Measurements from ENCODE around the gene POU2AF3. TPM values are rescaled to one million over a fixed set of nuclear protein-coding genes. Genes with fewer than 3 reads are reported as not detected.

POU2AF3 gene
- total and polyA plus RNA-seq, 2 donors (not counting 1 experiment from before 2014, with no cell fraction given) = 0.51 to 2.1 TPM

DNA sequence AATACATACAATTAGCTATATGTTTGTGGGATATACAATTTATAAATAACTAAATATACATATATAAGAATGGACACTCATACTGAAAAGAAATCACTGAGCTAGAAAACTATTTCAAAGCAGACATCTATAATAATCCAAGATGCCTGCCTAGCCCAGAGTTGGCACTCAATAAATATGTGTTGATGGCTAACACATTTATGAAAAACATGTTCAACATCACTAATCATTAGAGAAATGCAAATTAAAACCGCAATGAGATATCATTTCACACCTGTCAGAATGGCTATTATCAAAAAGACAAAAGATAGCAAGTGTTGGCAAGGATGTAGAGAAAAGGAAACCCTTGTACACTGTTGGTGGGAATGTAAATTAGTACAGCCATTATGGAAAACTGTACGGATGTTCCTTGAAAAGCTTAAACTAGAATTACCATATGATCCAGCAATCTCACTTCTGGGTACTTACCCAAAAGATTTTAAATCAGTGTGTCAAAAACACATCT is 50.9 kb downstream of the POU2AF3 start:
- Histone ChIP-seq H3K4me2 (replicated peaks; ENCODE audit: low read depth, low read length, poor library complexity, severe bottlenecking) (no peak overlapping the region), H3K27me3 (replicated peaks in 1 of 4; ENCODE audit: control extremely low read depth in 1 of 4, control insufficient read depth in 3 of 4, insufficient read depth in 4 of 4, low read length in 3 of 4) (no peaks in the 10 kb centered on the region), H2AFZ (ENCODE audit: insufficient read depth, low read depth, low read length, poor library complexity, severe bottlenecking) (no peak overlapping the region), H3K27ac (ENCODE audit: low read length in 2 of 2) (peak overlapping the region in 1 of 2 donors; percentile 51), H3K9ac (ENCODE audit: low read length) (no peak overlapping the region), H3K4me1 (ENCODE audit: control insufficient read depth in 2 of 2, insufficient read depth in 2 of 2, low read length in 2 of 2) (peaks cover 12 to 15% of the 10 kb centered on the region in 2 donors), H3K79me2 (ENCODE audit: control insufficient read depth, insufficient read depth, low read length) (no peaks in the 10 kb centered on the region), H3K9me3 (ENCODE audit: control extremely low read depth in 1 of 3, control insufficient read depth in 2 of 3, insufficient read depth in 1 of 3, low read length in 2 of 3) (peaks cover 0 to 1% (median 0%) of the 10 kb centered on the region in 3 donors), H3K4me3 (ENCODE audit: control extremely low read depth in 1 of 5, extremely low read depth in 1 of 5, insufficient read depth in 1 of 5, low read depth in 2 of 5, low read length in 4 of 5) (no peak overlapping the region), H3K36me3 (replicated peaks in 1 of 2; ENCODE audit: control extremely low read depth in 1 of 2, control insufficient read depth in 1 of 2, extremely low read depth in 1 of 2, insufficient read depth in 2 of 2, low read length in 1 of 2) (peaks cover 1 to 32% of the 10 kb centered on the region in 2 experiments), H4K20me1 (ENCODE audit: control insufficient read depth, insufficient read depth, low read length, poor library complexity, severe bottlenecking) (peaks cover 13% of the 10 kb centered on the region)
- H3K4me1 Mint-ChIP-seq = peaks cover 67% of the 10 kb centered on the region
- peak overlapping the region; percentile 51 for H3K27ac Mint-ChIP-seq
- no peak for DNase-seq
- peak; percentile 17 for ATAC-seq (ENCODE audit: low read depth)
- POLR2A ChIA-PET = interaction anchor here (0.6 to 1.3 kb wide), 3 partner anchors 19 to 69 kb away, joined by 3 to 4 read pairs (median 3); partner anchors contain the start of gene POU2AF1
- no peaks in the 10 kb centered on the region for H3K27me3 Mint-ChIP-seq
- no peak for TF ChIP-seq EZH2 (IDR thresholded peaks at IDR 0.05; ENCODE audit: borderline replicate concordance, insufficient read depth, low read depth, low read length, poor library complexity, severe bottlenecking)
- TF ChIP-seq, protein P1, sequence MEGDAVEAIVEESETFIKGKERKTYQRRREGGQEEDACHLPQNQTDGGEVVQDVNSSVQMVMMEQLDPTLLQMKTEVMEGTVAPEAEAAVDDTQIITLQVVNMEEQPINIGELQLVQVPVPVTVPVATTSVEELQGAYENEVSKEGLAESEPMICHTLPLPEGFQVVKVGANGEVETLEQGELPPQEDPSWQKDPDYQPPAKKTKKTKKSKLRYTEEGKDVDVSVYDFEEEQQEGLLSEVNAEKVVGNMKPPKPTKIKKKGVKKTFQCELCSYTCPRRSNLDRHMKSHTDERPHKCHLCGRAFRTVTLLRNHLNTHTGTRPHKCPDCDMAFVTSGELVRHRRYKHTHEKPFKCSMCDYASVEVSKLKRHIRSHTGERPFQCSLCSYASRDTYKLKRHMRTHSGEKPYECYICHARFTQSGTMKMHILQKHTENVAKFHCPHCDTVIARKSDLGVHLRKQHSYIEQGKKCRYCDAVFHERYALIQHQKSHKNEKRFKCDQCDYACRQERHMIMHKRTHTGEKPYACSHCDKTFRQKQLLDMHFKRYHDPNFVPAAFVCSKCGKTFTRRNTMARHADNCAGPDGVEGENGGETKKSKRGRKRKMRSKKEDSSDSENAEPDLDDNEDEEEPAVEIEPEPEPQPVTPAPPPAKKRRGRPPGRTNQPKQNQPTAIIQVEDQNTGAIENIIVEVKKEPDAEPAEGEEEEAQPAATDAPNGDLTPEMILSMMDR (IDR thresholded peaks at IDR 0.05) = no peak
- H3K9me3 Mint-ChIP-seq (ENCODE audit: insufficient read depth) = no peaks in the 10 kb centered on the region
- no CpG with 5 or more reads among the region's 2 CpGs for WGBS (ENCODE audit: insufficient coverage)
- CTCF ChIA-PET = interaction anchor here (0.6 to 32.5 kb wide), 4 partner anchors 29 to 97 kb away, joined by 3 to 922 read pairs (median 6); no protein-coding TSS in a partner anchor
- intact Hi-C loops (cut with micrococcal nuclease) = loop anchor here (5.0 kb wide), 3 partner anchors 38 to 57 kb away; no protein-coding TSS in a partner anchor
- H3K4me3 Mint-ChIP-seq = no peak overlapping the region

DNA sequence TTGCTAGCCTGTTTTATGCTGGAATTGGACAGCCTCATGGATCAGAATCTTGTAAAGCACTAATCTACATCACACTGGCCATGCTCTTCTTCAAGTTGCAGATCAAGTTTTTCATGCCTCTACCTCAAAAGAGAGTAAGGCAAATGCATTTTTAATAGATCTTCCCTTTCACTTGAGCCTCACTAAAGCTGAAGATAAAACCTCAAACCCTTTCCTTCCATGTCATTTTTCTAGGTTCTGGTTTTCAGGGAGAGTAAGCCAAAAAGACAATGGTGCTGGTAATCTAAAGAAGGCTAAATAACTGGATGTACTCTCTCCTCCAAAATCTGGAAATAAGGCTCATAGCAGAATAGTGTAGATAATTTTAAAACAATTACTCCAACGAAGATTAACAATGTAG is 52.5 kb downstream of the POU2AF3 start:
- Mint-ChIP-seq H3K4me1 (peaks cover 68% of the 10 kb centered on the region), H3K4me3 (no peak overlapping the region)
- CTCF ChIA-PET = interaction anchor here (0.8 to 32.5 kb wide), 5 partner anchors 8 to 68 kb away, joined by 3 to 922 read pairs (median 3); no protein-coding TSS in a partner anchor

More for the DNA sequence above, 52.5 kb downstream of the POU2AF3 start:
- Histone ChIP-seq H3K4me3 (ENCODE audit: control extremely low read depth in 1 of 5, extremely low read depth in 1 of 5, insufficient read depth in 1 of 5, low read depth in 2 of 5, low read length in 4 of 5) (no peak overlapping the region), H3K4me2 (replicated peaks; ENCODE audit: low read depth, low read length, poor library complexity, severe bottlenecking) (no peak overlapping the region), H4K20me1 (ENCODE audit: control insufficient read depth, insufficient read depth, low read length, poor library complexity, severe bottlenecking) (peaks cover 27% of the 10 kb centered on the region), H3K9me3 (ENCODE audit: control extremely low read depth in 1 of 3, control insufficient read depth in 2 of 3, insufficient read depth in 1 of 3, low read length in 2 of 3) (peaks cover 0 to 5% (median 0%) of the 10 kb centered on the region in 3 donors), H3K36me3 (replicated peaks in 1 of 2; ENCODE audit: control extremely low read depth in 1 of 2, control insufficient read depth in 1 of 2, extremely low read depth in 1 of 2, insufficient read depth in 2 of 2, low read length in 1 of 2) (peaks cover 1 to 48% of the 10 kb centered on the region in 2 experiments), H2AFZ (ENCODE audit: insufficient read depth, low read depth, low read length, poor library complexity, severe bottlenecking) (no peak overlapping the region), H3K4me1 (ENCODE audit: control insufficient read depth in 2 of 2, insufficient read depth in 2 of 2, low read length in 2 of 2) (peaks cover 18 to 22% of the 10 kb centered on the region in 2 donors), H3K27ac (ENCODE audit: low read length in 2 of 2) (peak overlapping the region in 1 of 2 donors; percentile 66), H3K9ac (ENCODE audit: low read length) (no peak overlapping the region), H3K27me3 (replicated peaks in 1 of 4; ENCODE audit: control extremely low read depth in 1 of 4, control insufficient read depth in 3 of 4, insufficient read depth in 4 of 4, low read length in 3 of 4) (no peaks in the 10 kb centered on the region), H3K79me2 (ENCODE audit: control insufficient read depth, insufficient read depth, low read length) (no peaks in the 10 kb centered on the region)
- H3K27me3 Mint-ChIP-seq = no peaks in the 10 kb centered on the region
- intact Hi-C loops (cut with micrococcal nuclease) = no loop called here
- TF ChIP-seq EZH2 (IDR thresholded peaks at IDR 0.05; ENCODE audit: borderline replicate concordance, insufficient read depth, low read depth, low read length, poor library complexity, severe bottlenecking) = no peak
- TF ChIP-seq, protein P1 (IDR thresholded peaks at IDR 0.05) = no peak
- no peaks in the 10 kb centered on the region for H3K9me3 Mint-ChIP-seq (ENCODE audit: insufficient read depth)
- WGBS (ENCODE audit: insufficient coverage) = no CpG with 5 or more reads among the region's 1 CpG
- DNase-seq (no peak), ATAC-seq (ENCODE audit: low read depth) (no peak)
- POLR2A ChIA-PET = interaction anchor here (1.4 kb wide), 1 partner anchor 67 kb away, joined by 6 read pairs; no protein-coding TSS in a partner anchor
- H3K27ac Mint-ChIP-seq = peak overlapping the region; percentile 46
